ENCODE data around the gene MRTFA. TPM values are rescaled to one million over a fixed set of nuclear protein-coding genes. Genes with fewer than 3 reads are reported as not detected.

MRTFA gene
- total RNA-seq, 1 donor = 34.0 TPM

- DNase-seq (ENCODE audit: insufficient read length, low spot score, missing footprints) = no peak
- H4K20me1 ChIP-seq (ENCODE audit: insufficient read depth, low read length) = peaks cover 50% of the 10 kb centered on the region
Observed at GRCh38 chr22:40634119-40634903, 2.2 kb downstream of the MRTFA start.

GRCh38 chr22:40633036-40633435 is 3.5 kb downstream of the MRTFA start:
- DNase-seq (ENCODE audit: insufficient read length, low spot score, missing footprints) = no peak
- no peak for TF ChIP-seq CTCF (IDR thresholded peaks at IDR 0.05; ENCODE audit: extremely low read depth, low read depth, low read length)
- Histone ChIP-seq H3K79me2 (ENCODE audit: insufficient read depth, low read length) (peaks cover 79% of the 10 kb centered on the region), H3K36me3 (ENCODE audit: insufficient read depth, low read length) (no peaks in the 10 kb centered on the region), H3K4me2 (ENCODE audit: insufficient read depth, low read length) (no peak overlapping the region), H3K27me3 (ENCODE audit: insufficient read depth, low read length) (no peaks in the 10 kb centered on the region), H4K20me1 (ENCODE audit: insufficient read depth, low read length) (peaks cover 59% of the 10 kb centered on the region), H3K4me1 (ENCODE audit: insufficient read depth, low read length) (peaks cover 33% of the 10 kb centered on the region), H2AFZ (ENCODE audit: low read length) (no peak overlapping the region), H3K9me3 (ENCODE audit: low read depth, low read length) (no peaks in the 10 kb centered on the region), H3K4me3 (ENCODE audit: insufficient read depth, low read length) (no peak overlapping the region), H3K27ac (ENCODE audit: low read depth, low read length) (no peak overlapping the region)

More at GRCh38 chr22:40634119-40634903, 2.2 kb downstream of the MRTFA start:
- Histone ChIP-seq H3K4me1 (ENCODE audit: insufficient read depth, low read length) (peaks cover 27% of the 10 kb centered on the region), H3K4me2 (ENCODE audit: insufficient read depth, low read length) (peak overlapping the region; percentile 99), H3K27ac (ENCODE audit: low read depth, low read length) (no peak overlapping the region), H3K9me3 (ENCODE audit: low read depth, low read length) (no peaks in the 10 kb centered on the region), H2AFZ (ENCODE audit: low read length) (no peak overlapping the region), H3K4me3 (ENCODE audit: insufficient read depth, low read length) (peak overlapping the region; percentile 93), H3K27me3 (ENCODE audit: insufficient read depth, low read length) (no peaks in the 10 kb centered on the region), H3K36me3 (ENCODE audit: insufficient read depth, low read length) (no peaks in the 10 kb centered on the region), H3K79me2 (ENCODE audit: insufficient read depth, low read length) (peaks cover 69% of the 10 kb centered on the region)
- TF ChIP-seq CTCF (IDR thresholded peaks at IDR 0.05; ENCODE audit: extremely low read depth, low read depth, low read length) = no peak

DNA sequence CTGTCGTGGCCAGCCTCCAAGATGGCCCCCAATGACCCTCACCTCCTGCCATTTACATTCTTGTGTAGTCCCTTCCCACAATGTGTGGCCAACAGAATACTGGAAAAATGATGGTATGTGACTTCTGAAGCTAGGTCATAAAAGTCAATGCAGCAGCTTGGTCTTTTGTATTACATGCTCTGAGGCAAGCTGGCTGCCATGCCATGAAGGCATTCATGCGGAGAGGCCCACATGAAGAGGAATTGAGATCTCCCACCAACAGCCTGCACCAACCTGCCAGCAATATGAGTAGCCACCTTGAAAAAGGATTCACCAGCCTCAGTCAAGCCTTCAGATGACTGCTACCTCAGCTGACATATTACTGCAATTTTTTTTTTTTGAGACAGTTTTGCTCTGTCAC is 4.6 kb downstream of the MRTFA start:
- H3K27ac ChIP-seq (ENCODE audit: low read depth, low read length) = no peak overlapping the region
- no peak for DNase-seq (ENCODE audit: insufficient read length, low spot score, missing footprints)
- no peak for TF ChIP-seq CTCF (IDR thresholded peaks at IDR 0.05; ENCODE audit: extremely low read depth, low read depth, low read length)
- H3K4me2 ChIP-seq (ENCODE audit: insufficient read depth, low read length) = no peak overlapping the region
- peaks cover 64% of the 10 kb centered on the region for H4K20me1 ChIP-seq (ENCODE audit: insufficient read depth, low read length)
- H3K4me1 ChIP-seq (ENCODE audit: insufficient read depth, low read length) = peaks cover 26% of the 10 kb centered on the region
- no peaks in the 10 kb centered on the region for H3K9me3 ChIP-seq (ENCODE audit: low read depth, low read length)
- no peaks in the 10 kb centered on the region for H3K36me3 ChIP-seq (ENCODE audit: insufficient read depth, low read length)
- H3K27me3 ChIP-seq (ENCODE audit: insufficient read depth, low read length) = no peaks in the 10 kb centered on the region
- no peak overlapping the region for H2AFZ ChIP-seq (ENCODE audit: low read length)
- H3K4me3 ChIP-seq (ENCODE audit: insufficient read depth, low read length) = no peak overlapping the region
- H3K79me2 ChIP-seq (ENCODE audit: insufficient read depth, low read length) = peaks cover 90% of the 10 kb centered on the region

DNA sequence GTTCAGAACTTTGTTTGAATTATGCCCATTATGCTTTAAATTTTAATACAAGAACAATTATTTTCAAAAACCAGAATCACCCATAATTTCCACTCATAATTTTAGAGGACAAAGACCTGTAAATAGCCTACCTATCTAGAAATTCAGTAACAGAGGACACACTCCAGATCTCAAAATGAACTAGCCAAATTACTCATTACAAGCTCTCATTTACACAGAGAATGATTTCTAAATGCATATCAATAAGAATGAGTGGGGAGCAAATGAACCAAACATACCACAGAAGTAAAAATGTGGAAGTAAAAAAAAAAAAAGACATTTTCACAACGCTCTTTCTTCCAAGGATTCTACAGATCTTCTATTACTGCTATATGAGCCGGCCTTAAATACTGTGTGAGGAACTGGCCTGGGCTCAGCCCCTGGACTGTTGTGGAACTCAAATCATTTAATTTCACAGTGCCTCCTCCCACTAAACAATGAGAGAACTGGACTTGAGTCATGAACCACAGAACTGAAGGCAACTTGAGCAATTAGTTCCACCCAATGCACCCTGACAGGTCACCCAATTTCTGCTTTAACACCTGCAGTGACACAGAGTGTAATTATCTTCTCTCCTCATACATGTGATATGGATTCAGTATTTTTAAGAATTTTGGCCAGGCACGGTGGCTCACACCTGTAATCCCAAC is 8.0 kb downstream of the MRTFA start:
- peaks cover 9% of the 10 kb centered on the region for H3K4me1 ChIP-seq (ENCODE audit: insufficient read depth, low read length)
- TF ChIP-seq CTCF (IDR thresholded peaks at IDR 0.05; ENCODE audit: extremely low read depth, low read depth, low read length) = no peak
- H3K79me2 ChIP-seq (ENCODE audit: insufficient read depth, low read length) = peaks cover 92% of the 10 kb centered on the region
- no peak overlapping the region for H3K27ac ChIP-seq (ENCODE audit: low read depth, low read length)
- no peak for DNase-seq (ENCODE audit: insufficient read length, low spot score, missing footprints)
- H3K4me2 ChIP-seq (ENCODE audit: insufficient read depth, low read length) = no peak overlapping the region
- no peaks in the 10 kb centered on the region for H3K27me3 ChIP-seq (ENCODE audit: insufficient read depth, low read length)
- H4K20me1 ChIP-seq (ENCODE audit: insufficient read depth, low read length) = peaks cover 60% of the 10 kb centered on the region
- no peaks in the 10 kb centered on the region for H3K9me3 ChIP-seq (ENCODE audit: low read depth, low read length)
- H3K36me3 ChIP-seq (ENCODE audit: insufficient read depth, low read length) = no peaks in the 10 kb centered on the region
- H3K4me3 ChIP-seq (ENCODE audit: insufficient read depth, low read length) = no peak overlapping the region
- no peak overlapping the region for H2AFZ ChIP-seq (ENCODE audit: low read length)

Data from osteoblast (primary cell).